Jurkat, Clone E6-1 (cell line): ENCODE results near the gene PLXDC2.

ENCODE experiments used
- DNase-seq: peaks from one replicate; pipeline ENCODE4 v3.0.0-alpha.2; 2011; ENCODE audit warnings: low read depth, low spot score
- H3K4me3 ChIP-seq: 2 replicates; pipeline ENCODE4 v1.5.1; 2011; ENCODE audit warnings: mild to moderate bottlenecking, low read length, control low read depth, moderate library complexity

Gene PLXDC2

GRCh38 chr10:19812976-19813375 lies 3.3 kb upstream of the PLXDC2 start:
- no peak overlapping the region for H3K4me3 ChIP-seq
- no peak for DNase-seq

- no peak for DNase-seq
- no peak overlapping the region for H3K4me3 ChIP-seq
Measured at GRCh38 chr10:19815036-19815730, 1.0 kb upstream of the PLXDC2 start.

GRCh38 chr10:19815731-19816410 lies 361 bp upstream of the PLXDC2 start:
- no peak overlapping the region for H3K4me3 ChIP-seq
- DNase-seq = no peak

GRCh38 chr10:19817231-19817933 lies 1.1 kb downstream of the PLXDC2 start:
- no peak for DNase-seq
- no peak overlapping the region for H3K4me3 ChIP-seq

DNA sequence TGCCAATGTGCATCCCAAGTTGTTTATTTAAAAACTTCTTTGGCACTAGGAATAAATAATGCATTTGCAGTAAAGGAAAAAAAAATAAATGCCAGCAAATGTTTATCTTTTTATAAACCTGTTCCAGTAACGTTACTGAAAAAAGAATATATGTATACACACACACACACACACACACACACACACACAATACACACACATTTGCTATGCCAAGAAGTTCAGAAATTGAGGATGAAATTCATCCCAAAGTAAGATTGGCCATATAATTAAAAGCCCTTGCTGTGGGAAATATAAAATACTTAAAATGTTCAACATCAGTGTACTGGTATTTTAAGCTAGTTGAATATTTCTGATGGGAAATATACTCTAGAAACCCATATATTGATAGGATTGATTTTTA lies 2.6 kb downstream of the PLXDC2 start:
- DNase-seq = no peak
- H3K4me3 ChIP-seq = no peak overlapping the region

DNA sequence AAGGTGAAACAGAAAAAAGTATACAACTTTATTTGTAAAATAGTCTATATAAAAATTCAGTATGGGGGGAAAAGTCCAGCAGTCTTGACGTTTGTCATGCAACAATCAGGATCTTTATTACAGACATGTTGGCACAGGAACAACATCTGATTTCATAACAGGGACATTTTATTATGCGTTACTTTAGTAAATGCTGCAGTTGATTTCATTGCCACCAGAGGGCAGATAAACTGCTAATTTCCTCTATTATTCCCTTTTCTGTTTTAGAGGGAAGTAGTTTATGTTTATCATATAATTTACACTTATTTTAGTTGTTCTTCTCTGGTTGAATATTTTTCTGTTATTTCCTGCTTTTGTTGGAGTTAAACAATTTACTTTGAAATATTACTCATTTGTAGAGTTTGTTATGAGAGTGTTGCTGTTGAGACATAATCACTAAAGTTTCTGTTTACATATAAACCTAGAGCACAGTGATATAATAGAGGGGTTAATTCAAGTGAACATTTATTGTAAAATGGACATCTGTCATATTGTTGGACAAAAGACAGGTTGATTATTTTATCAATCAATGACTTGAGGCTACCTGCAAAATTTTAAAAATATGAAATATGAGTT lies 3.3 kb downstream of the PLXDC2 start:
- H3K4me3 ChIP-seq = no peak overlapping the region
- peak; percentile 20 for DNase-seq

- H3K4me3 ChIP-seq = no peak overlapping the region
- DNase-seq = no peak
Measured at GRCh38 chr10:19824381-19825342, 8.4 kb downstream of the PLXDC2 start.

GRCh38 chr10:19825700-19826099 lies 9.5 kb downstream of the PLXDC2 start:
- no peak overlapping the region for H3K4me3 ChIP-seq
- DNase-seq = no peak

- DNase-seq = no peak
Measured at GRCh38 chr10:19826712-19827111, 10.5 kb downstream of the PLXDC2 start.

DNA sequence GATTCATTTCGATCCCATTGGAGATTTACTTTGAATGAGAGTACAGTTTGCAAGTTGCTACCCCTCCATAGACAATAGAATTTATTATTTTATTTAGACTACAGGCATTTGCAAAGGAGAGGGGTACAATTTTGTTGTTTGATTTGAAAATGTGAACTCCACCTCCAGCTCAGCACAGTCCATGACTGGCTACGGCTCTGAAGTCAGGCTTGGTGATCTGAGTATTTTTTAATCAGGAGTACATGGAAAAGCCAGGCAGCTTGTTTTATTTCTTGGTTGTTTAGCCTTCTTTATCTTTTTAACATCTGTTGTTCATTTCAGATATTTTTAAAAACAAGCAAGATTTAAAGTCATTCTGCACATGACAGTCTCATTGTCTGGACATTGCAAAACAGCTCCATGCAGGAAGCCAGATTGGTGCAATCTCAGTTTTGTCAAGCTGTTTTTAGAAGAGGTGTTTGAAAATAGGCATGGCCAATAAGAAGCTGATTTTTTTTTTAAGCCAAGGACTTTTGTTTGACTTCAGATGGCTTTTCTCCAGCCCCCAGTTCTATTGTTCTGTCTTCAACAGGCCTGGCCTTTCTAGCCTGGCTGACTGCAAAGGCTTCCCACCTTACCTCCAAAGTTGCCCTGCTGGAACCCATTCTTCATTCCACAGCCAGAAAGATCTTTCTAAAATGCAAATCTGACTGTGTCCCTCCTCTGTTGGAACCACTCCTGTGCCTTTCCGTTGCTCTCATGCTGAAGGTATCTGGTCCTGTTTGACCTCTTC lies 12.2 kb downstream of the PLXDC2 start:
- DNase-seq = no peak
- no peak overlapping the region for H3K4me3 ChIP-seq

More at GRCh38 chr10:19826712-19827111, 10.5 kb downstream of the PLXDC2 start:
- H3K4me3 ChIP-seq = no peak overlapping the region

- H3K4me3 ChIP-seq = no peak overlapping the region
- no peak for DNase-seq
Measured at GRCh38 chr10:19832699-19833098, 16.5 kb downstream of the PLXDC2 start.

GRCh38 chr10:19833170-19833824 lies 17.1 kb downstream of the PLXDC2 start:
- H3K4me3 ChIP-seq = no peak overlapping the region
- DNase-seq = no peak

DNA sequence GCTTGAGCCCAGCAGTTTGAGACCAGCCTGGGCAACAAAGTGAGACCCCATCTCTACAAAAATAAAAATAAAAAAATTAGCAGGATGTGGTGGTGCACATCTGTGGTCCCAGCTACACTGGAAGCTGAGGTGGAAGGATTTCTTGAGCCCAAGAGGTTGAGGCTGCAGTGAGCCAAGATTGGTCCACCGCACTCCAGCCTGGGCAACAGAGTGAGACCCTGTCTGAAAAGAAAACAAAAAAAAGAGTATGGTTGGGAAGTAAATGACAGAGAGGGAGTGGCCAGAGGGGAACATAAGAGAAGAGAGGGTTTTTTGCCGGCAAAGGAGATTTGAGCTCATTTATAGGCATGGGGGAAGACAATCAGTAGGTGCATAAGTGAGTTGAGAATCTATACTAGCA lies 19.7 kb downstream of the PLXDC2 start:
- DNase-seq = no peak
- no peak overlapping the region for H3K4me3 ChIP-seq

DNA sequence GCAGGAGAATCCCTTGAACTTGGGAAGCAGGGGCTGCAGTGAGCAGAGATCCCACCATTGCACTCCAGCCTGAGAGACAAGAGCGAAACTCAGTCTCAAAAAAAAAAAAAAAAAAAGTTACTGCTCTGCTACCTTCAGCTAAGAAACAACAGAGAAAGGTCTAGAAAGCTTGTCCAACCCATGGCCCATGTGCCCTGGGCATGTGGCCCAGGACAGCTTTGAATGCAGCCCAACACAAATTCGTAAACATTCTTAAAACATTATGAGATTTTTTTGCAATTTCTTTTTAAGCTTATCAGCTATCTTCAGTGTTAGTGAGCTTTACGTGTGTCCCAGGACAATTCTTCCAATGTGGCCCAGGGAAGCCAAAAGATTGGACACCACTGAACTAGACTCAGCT lies 22.9 kb downstream of the PLXDC2 start:
- no peak overlapping the region for H3K4me3 ChIP-seq
- no peak for DNase-seq

- DNase-seq = no peak
- no peak overlapping the region for H3K4me3 ChIP-seq
Measured at GRCh38 chr10:19839552-19839951, 23.3 kb downstream of the PLXDC2 start.

DNA sequence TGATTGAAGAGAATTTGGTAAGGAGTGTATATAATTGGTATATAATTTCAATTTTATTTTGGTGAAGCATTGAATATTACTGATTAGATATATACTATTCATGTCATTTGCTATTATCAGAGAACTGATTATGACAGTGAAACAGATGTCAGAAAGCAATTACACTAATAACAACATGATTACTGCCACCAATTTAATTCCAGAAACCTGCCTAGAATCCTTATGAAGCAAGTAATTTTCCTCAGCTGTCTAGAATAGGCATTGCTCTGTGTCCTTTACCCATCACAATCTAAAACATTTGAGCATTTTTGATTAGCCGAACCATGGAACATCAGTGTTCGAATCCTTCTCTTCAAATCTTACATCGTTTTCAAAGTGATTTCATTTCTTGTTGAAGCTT lies 24.5 kb downstream of the PLXDC2 start:
- H3K4me3 ChIP-seq = no peak overlapping the region
- no peak for DNase-seq

- no peak overlapping the region for H3K4me3 ChIP-seq
- DNase-seq = no peak
Measured at GRCh38 chr10:19843487-19843886, 27.3 kb downstream of the PLXDC2 start.
